GM21526 (cell line): Measurements from ENCODE around the gene NEDD4L.

Source experiments
- ATAC-seq: cut with Tn5 transposase; IDR thresholded peaks from one replicate; pipeline ENCODE4 v1.9.1; 2021; ENCODE audit warnings: moderate library complexity; ENCODE audit not compliant: unreplicated experiment, low FRiP score

The NEDD4L gene

DNA sequence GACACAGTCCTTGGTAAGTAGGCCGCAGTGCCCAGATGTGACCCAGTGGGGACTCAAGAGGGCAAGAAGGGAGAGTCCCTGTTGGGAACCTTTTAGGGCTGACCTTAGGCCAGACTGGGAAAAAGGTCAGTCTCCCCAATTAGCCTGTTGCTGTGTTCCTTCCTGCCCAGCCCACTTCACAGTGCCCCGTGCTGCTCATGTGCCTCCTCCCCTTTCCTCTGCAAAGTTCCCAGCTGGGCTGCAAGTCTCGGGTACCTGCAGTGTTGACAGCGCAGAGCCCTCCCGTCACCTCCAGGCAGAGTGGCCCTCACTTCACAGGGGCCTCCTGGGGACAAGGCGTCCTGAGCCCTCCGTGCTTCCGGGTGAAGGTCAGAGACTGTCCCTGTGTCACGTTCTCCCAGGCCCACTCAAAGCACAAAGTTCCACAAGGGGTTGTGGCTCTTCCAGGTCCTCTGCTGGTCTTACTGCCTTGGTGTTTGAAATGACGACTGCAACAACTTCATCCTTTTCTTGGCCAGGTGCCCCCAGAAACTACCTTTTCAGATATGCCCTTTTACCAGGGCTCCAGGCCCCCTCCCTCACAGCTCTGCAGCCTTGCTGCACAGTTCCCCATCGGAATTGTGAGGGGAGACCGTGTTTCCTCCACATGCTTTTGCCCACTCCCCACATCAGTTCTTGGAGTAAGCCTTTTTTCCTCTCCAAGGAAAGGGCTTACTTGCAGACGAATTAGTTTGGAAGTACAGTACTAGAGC lies 359.1 kb downstream of the NEDD4L start:
- ATAC-seq = no peak

GRCh38 chr18:58403799-58404455 lies 359.9 kb downstream of the NEDD4L start:
- ATAC-seq = no peak

DNA sequence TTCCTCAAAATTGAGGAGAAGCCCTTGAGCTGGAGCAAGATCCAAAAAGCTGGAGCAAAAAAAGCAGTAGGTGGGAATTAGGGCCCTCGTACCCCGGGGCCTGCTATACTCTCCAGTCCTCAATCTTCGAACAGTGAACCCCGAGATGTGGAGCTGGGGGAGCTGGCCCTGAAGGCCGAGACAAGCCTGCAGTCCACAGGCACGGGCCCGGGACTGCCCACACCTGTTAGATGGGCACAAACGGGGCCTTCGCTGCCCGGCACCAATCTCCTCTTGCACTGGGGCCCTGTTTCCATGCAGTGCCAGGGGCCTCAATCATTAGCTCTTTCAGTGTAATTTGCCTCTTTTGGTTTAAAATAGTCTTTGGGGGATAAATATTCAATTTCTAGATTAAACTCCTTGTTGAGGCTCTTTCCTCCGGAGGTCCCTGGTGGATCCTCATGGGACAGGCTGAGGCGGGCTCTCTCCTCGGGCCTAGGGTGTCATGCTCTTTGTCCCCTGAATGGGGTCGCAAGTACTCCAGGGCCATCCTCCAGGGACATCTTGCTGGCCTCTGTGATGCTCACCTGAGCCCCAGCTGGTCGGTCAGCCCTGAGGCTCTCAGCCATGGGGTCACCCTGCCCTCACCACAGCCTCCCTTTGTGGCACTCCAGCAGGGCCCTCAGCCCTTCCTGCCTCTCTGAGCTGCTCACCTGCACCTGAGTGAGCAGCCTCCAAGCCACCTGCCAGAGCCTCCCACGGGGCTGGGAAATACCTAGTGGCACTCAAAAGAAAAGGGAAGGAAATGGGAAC lies 361.3 kb downstream of the NEDD4L start:
- no peak for ATAC-seq

DNA sequence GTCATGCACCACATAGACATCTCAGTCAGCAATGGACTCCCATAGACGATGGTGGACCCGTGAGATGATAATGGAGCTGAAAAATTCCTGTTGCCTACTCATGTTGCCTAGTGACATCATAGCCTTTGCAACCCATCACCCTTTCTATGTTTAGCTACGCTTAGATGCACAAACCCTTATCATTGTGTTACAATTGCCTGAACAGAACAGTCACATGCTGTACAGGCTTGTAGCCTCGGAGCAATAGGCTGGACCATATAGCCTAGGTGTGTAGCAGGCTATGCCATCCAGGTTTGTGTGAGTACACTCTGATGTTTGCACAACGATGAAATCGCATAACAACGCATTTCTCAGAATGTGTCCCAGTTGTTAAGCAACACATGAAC lies 363.2 kb downstream of the NEDD4L start:
- ATAC-seq = no peak

GRCh38 chr18:58407649-58408407 lies 363.8 kb downstream of the NEDD4L start:
- no peak for ATAC-seq

DNA sequence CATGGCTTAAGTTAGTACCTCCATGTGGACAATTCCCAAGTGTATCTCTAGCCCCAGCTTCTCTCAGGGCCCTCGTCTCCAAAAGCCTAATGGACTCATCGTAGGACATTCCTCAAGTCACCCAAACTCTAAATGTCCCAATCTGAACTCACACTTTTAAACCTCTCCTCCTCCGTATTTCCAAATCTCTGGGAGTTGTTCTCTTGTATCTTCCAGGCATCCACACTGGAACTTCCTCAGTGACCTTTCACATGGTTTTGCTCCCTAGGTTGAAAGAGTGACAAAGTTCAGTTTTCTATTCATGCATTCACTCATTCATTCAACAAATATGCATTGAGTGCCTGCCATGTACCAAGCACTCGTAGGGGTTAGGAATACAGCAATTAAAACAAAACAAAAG lies 364.6 kb downstream of the NEDD4L start:
- ATAC-seq = no peak

DNA sequence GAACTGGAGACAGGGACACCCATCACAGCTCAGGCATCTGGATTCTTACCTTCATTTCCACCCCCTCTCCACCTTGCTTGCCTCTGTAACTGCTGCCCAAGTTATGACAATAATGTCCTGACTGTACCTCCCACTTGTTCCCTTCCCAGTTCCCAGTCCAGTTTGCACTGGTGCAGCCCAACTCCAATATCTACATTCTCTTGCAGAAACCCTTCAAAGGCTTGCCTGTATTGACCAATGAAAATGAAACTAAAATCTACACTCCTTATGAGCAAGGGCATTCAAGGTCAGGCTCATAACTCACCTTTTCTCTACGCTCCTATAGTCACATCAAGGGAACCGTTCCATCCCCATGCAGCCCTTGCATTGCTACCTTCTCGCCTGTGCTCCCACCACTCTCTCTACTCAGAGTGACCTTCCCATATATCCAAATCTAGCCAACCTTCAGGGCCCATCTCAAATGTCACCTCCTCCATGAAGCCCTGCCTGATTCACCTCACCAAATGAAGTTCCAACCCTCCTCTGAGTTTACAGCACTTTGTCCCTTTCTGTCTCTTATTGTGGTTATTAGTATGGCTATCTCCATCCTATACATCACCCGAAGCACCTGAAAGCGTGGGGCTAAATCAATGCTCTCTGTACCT lies 365.9 kb downstream of the NEDD4L start:
- no peak for ATAC-seq

DNA sequence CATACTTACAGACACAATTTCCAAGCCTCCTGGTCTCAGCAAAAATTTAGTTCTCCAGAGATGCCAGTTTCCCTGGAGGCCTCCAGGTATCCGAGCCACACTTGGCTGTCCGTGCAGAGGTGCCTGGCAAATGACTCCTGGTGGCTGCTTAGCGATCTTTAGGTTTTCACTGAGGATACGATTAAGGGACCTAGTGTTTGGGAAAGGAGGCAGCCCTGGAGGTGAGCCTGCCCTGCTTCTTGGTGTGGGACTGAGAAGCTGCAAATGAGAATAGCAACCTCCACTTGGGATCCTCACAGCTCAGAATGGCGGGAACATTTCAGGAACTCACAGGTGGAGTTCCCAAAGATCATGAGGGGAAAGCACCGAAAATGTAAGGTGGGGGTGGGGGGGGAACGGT lies 367.3 kb downstream of the NEDD4L start:
- no peak for ATAC-seq

GRCh38 chr18:58412844-58413666 lies 369.0 kb downstream of the NEDD4L start:
- no peak for ATAC-seq

DNA sequence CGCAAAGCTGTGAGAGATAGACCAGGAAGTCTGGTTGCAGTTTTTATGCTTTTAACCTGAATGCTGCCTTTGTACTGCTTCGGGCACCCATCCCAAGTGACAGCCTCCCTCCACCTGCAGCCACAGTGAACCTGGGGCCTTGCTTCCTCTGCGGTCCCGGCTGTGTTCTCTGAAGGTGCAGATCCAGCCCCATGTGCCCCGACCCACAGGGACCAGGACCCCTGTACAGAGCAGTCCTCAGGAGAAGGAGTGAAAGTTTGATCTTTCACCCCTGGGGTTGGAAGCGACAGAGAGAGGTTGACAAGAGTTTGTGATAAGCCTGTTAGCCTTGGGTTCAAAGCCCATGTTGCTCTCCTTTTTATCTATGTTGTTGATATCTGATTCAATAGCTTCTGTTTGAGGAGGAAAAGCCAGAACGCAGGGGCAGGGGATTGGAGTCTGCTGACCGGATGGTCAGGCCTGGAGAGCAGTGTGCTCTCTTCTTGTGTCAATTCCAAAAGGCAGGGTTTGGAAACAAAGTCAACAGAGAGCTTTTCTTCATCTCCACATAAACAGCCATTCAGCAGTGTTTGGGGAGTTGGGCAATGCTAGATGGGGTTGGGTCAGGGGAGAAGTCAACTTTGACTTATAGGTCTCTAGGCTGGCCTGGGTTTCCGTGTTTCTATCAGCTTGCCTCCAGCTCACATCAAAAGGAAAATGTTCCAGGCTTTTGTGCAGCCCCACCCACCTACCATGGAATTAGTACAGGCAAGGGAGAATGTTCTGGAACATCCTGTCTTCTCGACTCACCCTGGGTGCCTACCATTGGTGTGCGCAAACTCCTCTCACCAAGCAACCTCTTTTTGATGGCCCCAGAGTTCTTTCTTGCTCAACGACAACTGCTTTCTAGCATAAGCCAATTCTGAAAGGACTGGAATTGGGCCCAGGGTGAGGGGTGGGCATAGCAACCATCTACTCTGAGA lies 369.9 kb downstream of the NEDD4L start:
- ATAC-seq = no peak

DNA sequence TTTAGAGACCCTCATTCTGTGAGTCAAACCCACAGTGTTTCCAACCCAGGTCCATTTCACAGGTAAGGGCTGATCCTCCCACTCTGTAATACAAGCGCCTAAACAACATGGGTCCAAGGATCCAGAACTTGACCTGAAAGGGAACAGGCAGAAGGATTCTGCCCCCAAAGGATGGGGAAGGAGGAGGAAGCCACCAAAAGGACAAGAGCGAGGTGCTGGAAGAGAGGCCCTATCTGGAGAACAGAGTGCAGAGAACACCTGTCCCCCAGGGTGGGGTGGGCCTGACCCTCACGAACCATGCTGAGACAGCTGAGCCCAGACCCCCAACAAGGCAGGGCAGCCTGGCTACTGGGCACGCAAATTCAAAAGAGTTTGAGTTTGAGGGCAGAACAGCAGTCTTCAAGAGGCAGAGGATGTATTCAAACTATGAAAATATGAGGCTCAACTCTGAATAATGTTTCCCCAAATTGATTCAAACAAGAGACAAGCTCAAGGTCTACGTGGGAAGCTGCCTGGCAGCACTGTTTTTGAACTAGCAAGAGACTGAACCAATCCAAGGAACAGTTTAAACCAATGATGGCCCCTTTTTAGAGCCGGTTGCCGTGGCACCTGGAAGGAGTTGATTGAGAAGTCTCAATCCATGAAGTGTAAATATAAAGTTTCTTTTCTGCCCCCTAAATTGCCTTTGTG lies 372.1 kb downstream of the NEDD4L start:
- ATAC-seq = no peak

DNA sequence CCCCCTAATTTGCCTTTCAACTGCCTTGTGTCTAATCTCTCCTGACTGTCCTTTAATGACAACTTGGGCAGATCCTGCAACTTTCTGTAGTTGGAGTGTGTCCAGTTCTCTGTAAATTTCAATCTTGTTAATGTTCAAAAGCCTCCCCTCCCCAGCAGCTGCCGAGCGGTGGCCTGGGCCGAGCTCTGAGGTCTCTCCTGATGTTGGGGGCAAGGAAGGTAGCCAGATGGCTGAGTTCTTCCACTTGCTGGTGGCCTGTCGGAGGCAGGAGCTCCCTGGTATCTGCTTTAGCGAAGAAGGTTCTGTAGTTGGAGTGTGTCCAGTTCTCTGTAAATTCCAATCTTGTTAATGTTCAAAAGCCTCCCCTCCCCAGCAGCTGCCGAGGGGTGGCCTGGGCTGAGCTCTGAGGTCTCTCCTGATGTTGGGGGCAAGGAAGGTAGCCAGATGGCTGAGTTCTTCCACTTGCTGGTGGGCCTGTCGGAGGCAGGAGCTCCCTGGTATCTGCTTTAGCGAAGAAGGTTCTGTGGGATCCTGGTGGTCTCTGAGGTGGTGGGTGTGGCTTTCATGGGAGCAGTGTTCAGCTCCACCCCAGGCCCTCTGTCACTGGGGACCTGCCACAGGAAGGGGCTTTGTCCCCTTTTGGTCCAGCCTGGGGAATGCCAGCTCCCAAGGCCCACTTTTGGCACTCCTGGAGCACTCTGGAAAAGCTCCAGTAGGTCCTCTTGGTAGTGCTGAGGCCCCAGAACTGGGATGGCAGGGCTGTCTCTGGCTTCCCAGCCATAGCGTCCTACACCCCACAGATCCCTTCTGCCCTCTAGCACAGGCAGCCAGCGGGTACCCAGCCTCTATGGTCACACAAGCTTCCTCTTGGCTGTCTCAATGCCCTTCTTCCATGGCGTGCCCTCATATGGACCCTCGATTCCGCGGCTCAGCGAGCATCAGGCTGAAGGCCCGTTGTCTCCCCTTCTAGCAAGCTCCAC lies 373.0 kb downstream of the NEDD4L start:
- ATAC-seq = no peak

DNA sequence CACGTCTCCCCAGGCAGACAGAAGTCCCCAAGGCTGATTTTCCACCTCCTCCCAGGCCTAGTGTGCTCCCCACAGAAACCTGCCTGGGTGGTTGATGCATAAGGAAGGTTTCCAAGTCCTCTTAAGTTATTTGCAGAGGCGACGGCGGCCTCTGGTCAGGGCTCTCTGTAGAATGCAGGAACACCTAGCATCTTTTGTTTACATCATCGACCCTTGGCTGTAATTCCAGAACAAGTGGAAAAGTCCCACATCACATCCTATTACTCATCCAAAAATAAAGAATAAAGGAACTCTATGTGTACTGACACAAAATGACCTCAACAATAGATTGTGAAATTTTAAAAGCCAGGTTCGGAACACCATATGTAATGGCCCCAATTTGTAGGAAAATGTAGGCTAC lies 373.7 kb downstream of the NEDD4L start:
- ATAC-seq = no peak

DNA sequence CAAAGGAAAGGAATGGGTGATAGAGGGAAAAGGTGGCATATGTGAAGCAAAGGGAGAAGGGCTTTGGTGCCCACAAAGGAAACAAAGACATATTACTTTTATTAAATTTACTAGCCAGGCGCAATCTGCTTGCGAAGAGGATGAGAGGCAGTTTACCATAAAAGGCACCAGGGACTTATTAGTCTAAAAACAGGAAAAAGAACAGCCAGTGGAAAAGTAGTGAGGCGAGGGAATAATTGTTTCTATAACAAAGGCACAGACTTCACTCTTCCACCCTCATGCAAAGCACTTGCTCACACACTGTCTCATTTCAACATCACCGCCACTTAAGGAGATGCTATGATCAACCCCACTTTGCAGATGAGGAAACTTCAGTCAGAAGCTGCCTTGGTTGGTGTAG lies 374.3 kb downstream of the NEDD4L start:
- ATAC-seq = no peak

DNA sequence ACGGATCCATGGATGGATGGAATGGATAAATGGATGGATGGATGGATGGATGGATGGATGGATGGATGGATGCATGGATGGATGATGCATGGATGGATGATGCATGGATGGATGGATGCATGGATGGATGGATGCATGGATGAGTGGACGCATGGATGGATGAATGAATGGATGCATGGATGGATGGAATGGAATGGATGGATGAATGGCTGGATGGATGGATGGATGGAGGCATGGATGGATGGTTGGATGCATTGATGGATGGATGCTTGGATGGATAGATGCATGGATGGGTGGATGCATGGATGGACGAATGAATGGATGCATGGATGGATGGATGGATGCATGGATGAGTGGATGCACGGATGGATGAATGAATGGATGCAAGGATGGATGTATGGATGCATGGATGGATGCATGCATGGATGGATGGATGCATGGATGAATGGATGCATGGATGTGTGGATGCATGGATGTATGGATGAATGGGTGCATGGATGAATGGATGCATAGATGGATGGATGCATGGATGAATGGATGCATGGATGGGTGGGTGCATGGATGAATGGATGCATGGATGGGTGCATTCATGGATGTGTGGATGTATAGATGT lies 375.7 kb downstream of the NEDD4L start:
- no peak for ATAC-seq

GRCh38 chr18:58426611-58427010 lies 382.6 kb downstream of the NEDD4L start:
- no peak for ATAC-seq
